GM18868 (cell line): ENCODE data around the gene OAS2.

Experiments
- ATAC-seq: cut with Tn5 transposase; IDR thresholded peaks from one replicate; pipeline ENCODE4 v1.9.1; 2021; ENCODE audit warnings: mild to moderate bottlenecking, moderate library complexity; ENCODE audit not compliant: unreplicated experiment

The OAS2 gene

DNA sequence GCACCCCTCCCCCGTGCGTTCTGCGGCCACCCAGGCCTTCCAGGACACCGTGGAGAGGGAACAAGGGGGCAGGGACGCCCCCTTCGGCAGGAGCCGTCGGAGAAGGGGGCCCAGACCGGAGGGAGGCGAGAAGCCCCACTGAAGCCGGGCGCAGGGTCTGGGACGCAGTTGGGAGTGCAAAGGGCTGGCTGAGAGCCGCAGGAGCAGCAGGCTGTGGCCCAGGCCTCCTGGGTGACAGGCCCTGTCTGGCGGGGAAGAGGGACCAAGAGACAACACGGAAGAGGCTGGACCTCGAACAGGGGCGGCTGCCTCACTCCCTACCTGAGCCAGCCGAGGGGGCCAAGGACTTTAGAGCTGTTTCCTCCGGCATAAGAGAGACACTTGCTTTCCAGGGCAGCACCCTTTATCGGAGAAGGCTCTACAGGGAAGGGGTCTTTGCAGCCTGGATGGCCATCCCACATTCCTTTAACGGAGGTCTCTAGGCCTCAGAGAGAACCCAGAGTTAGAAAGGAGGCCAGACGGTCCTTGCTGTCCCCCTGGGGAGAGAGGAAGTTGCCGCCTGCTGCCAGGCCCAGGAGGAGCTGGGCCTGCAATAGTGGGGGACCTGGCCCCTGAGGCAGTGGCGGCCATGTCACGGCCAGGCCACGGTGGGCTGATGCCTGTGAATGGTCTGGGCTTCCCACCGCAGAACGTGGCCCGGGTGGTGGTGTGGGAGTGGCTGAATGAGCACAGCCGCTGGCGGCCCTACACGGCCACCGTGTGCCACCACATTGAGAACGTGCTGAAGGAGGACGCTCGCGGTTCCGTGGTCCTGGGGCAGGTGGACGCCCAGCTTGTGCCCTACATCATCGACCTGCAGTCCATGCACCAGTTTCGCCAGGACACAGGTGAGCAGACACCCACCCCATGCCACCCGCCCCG is 79.5 kb downstream of the OAS2 start:
- ATAC-seq: no peak

DNA sequence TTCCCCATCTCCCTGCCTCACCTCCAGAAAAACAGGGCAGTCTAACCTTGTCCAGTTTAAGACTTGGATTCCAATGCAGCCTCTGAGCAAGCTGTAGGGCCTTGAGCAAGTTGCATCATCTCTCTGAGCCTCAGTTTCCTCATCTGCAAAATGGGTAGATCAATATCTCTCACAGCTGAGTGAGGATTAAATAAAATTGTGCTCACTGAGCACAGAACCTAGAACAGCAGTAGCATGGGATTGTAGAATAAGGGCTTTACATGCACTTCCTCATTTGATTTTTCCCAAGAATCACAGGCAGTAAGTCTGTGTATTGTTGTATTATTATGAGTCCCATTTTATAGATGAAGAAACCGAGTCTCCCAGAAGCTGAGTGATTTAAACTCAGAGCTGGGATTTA is 80.2 kb downstream of the OAS2 start:
- no peak for ATAC-seq

DNA sequence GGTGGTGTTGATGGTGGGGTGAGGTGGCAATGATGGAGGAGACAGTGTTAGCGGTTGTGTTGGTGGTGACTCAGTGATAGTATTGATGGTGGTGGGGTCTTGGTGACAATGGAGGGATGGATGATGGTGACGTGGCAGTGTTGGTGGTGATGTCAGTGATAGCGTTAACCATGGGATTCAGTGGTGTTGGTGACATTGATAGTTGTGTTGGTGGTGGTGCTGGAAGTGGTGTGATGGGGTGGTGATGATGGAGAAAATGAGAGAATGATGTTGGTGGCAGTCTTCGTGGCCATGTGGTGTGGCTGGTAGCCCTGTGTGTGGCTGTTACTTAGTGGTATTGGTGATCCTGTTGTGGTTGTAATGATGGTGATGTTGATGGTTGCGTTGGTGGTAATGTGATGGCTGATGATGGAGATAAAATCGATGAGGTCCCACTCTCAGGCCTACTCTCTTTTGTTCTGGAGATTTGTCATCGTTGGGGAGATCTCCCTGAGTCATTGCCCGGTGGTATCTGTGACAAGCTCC is 80.8 kb downstream of the OAS2 start:
- ATAC-seq: no peak

DNA sequence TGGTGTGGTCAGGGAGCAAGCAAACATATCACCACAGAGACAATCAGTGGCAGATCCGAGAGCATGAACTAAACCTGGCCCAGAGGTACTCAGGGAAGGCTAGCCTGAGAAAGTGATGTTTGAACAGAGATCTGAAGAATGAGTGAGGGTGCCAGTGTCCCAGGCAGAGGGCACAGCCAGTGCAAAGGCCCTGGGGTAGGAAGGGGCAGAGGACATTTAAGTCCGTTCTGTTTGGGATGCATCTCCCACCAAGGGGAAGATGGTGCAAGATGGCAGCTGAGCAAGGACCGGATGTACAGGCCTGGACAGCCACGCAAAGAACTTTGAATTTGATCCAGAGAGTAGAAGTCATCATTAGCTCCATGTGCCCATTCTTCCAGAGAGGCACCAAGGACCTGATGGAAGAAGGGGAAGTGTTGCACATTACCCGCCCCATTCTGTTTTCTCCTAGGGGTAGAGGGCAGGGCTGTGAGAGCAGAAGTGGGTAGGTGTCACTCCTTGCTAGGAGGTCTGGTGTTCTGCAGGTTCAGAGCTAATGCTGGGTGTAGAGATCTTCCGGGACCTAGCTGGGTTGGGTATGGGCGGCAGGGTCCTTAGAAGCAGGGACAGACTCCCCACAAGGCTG is 82.1 kb downstream of the OAS2 start:
- no peak for ATAC-seq

DNA sequence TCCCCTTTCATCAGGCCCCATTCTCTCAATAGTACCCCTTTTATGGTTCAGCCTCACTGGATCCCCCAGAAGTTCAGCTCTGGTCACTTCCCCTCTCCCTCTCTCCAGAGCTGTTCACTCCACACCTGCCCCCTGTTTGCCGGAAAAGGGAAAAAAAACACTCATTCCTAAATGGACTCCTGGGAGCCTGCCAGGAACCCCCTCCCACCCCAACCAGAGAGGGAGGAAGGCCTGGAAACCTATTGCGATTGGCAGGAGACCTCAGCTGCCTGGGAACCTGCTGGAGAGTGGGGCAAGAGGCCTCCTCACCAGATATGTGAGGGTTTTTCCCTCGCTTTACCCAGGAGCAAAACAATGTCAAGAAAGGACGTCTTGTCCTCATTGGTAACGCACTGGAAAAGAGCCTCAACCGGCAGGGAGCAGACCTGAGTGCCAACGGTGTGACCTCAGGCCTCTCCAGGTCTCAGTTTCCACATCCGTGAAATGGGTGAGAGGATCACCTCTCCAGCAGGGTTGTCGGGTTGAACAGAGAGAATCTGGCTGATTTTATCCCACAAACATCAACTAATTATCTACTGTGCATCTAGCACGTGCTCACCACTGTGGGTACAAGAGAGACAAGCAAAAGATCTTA is 82.9 kb downstream of the OAS2 start:
- ATAC-seq: no peak
